AG20443 (cell line): ENCODE data around the gene SLC12A3.

Source experiments
- DNase-seq: peaks from one replicate; pipeline ENCODE4 v3.0.0; 2012; ENCODE audit warnings: low spot score, mixed read lengths

Gene SLC12A3

DNA sequence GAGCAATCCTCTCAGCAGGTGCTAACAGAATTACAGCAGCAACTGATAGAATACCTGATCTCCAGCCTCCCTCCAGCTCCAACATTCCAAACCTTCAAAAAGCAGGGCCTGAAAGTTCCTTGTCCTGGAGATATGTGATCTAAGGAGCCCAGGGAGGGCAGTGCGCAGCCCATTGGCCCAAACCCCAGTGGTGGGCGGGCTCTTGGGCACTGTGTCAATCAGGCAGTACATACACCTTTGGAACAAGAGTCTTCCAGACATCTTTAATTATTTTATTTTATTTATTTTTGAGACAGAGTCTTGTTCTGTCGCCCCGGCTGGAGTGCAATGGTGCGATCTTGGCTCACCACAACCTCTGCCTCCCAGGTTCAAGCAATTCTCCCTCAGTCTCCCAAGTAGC is 24.2 kb downstream of the SLC12A3 start:
- no peak for DNase-seq

DNA sequence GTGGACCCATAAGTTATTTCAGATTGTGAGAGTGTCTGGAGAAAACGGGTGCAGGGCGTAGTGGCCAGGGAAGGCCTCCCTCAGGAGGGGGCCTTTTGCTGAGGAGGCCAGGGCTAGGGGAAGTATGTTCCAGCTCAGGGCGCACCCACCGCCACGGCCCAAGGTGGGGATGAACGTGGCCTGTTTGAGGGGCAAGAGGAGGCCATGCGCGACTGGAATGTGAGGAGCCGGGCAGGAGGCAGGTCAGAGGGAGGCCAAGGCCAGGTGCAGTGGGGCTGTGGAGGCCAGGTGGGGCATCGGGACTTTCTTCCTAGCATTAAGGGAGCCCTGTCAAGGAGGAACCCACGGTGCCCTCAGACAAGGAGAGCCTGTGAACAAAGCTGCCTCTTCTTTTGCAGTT is 26.7 kb downstream of the SLC12A3 start:
- DNase-seq = no peak

DNA sequence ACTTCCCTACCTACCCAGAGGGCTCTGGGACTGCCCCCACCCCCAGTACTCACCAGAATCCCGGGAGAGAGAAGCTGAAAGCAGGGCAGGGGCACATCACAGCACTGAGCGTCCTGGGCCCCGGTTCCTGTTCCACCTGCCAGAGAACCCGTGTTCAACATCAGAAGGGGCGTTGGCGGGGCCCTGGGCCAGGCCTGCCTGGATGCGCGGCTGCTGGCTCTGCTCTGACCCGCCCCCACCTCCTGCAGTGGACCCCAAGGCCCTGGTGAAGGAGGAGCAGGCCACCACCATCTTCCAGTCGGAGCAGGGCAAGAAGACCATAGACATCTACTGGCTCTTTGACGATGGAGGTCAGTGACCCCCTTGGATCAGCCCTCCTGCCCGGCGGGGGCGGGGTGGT is 27.7 kb downstream of the SLC12A3 start:
- no peak for DNase-seq

DNA sequence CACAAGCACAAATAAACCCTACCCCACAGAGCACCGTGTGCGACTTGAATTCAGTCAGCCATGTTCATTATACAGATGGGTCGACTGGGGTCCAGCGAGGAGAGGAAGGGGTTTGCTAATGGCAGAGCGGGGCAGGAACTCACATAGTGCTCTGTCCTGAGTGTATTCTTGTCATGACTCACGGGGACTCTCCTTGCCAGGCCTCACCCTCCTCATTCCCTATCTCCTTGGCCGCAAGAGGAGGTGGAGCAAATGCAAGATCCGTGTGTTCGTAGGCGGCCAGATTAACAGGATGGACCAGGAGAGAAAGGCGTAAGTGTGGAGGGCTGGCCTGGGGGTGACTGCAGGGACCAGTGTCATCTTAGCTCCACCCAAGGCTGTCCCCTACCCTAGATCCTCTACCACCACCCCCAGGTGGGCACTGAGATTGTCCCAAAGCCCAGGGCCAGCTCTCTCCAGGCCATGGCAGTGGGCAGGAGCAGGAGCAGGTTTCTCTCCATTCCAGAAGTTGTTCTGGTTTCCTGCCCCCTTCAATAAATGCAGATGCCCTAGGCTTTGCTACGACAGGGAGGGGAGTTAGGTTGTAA is 29.4 kb downstream of the SLC12A3 start:
- no peak for DNase-seq

DNA sequence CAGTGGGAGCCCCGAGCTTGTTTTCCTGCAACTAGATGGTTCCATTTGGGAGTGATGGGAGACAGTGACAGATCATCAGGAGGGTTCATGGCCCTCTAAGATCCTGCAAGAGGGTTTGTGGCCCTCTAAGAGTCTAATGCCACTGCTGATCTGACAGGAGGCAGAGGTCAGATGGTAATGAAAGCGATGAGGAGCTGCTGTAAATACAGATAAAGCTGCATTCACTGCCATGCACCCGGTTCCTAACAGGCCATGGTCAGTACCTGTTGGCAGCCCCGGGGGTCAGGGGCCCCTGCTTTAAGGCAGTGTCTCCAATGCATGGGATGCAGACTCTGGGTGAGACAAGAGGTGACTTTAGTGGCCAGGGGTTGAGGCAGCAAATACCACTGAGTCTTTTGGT is 30.8 kb downstream of the SLC12A3 start:
- no peak for DNase-seq

DNA sequence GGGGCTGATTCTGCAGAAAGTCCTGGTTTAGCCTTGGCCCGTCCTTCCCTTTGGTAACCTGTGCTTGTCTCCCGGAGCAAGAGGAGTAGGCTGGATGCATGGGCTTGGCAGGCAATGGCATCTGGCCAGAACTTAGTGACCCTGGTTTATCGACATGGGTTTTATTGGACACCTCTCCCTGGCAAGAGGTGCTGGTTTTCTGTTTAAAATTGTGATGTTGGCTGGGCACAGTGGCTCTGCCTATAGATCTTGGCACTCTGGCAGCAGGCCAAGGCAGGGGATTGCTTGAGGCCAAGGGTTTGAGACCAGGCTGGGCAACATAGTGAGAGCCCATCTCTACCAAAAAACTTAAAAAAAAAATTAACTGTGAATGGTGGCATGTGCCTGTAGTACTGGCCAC is 31.2 kb downstream of the SLC12A3 start:
- DNase-seq = no peak

DNA sequence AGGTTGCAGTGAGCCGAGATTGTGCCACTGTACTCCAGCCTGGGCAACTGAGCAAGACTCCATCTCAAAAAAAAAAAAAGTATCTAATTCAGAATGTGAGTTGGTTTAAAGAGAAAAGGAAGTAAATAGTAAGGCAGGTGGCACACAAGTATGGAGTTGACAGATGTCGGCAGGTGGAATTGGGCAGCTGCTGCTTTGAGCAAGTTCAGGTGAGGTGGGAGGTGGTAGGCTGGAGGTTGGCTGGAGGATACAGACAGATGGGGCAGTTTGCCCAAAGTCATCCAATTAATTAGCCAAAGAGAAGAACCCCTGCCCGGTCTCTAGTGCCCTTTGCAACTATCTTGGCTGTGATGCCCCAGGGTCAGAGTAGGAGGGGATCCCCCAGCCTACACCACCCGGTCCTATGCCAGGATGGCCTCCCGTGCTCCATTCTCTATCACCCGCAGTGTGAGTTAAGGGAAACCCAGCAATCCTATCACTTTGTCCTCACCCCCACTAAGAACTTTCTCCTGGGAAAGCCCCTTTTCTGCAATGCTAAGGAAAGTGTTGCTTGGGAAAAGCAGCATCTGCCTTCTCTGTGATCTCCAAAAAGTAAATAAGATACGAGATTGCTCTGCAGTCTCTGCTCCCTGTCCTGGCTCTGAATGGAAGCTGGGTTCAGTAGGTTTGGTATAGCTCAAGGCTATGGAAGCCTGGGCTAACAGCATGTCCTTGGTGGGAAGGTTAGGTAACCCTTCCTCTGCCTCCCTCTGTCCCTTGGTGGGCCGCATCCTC is 32.2 kb downstream of the SLC12A3 start:
- no peak for DNase-seq

DNA sequence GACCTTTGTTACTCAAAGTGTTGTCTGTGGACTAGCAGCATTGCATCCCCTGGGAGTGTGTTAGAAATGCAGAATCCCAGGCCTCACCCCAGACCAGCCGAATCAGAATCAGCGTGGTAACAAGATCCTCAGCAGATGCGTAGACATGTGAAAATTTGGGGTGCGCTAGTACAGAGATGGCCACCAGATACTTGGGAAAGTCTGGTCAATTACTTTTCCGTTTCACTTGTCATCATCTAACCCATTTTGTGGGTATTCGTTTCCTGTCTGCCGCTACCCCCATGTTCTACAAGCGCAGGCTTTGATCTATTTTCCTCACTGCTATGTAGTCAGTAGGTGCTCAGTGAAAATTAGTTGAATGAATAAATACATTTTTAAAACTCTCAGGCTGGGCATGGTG is 33.8 kb downstream of the SLC12A3 start:
- DNase-seq = no peak

DNA sequence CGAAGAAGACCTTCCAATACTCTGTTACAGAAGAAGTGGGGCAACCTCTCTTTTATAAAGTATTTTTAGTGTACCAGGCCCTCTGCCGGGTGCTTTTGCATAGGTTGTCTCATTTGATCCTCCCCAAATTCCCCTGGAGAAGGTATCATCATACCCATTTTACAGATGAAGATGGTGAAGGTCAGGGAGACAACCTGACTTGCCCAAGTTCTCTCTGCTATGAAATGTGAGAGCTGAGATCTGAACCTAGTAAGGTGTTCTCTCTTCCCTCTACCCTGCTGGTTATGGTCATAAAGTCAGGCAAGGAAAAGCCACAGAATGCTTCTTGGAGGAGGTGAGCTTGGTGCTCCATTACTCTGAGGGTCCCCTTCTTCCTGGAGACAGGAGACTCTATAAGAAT is 38.9 kb downstream of the SLC12A3 start:
- DNase-seq = no peak

DNA sequence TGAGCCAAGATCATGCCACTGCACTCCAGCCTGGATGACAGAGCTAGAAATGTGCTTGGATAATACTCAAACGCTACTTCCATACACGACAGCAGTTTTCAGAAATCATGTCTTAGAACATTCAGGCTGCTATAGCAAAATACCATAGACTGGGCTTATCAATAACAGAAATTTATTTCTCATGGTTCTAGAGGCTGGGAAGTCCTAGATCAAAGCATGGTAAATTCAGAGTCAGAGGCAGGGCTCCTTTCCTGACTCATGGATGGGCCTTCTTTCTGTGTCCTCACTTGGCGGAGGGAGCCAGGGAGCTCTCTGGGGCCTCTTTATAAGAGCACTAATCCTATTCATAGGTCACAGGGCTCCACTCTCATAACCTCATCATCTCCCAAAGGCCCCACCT is 42.4 kb downstream of the SLC12A3 start:
- no peak for DNase-seq

DNA sequence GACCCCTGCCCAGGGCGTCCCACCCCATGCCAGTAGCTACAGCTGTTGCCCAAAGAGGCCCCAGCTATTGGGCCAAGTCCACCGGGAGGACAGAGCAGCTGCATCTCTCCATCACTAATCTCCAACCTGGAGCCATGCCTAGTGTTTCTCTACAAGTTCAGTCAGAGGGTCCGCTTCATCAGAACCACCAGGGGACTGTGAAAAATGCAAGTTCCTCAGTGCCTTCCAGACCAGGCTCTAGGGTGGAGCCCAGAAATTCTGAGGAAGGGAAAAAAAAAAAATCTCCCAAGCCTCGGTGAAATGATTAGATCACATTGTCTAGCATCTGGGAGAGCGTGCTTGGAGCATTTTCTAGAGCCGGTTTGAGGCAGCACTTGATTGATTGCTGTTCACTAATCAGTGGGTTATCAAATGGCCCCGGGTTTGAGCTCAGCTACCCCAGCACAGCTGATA is 44.5 kb downstream of the SLC12A3 start:
- peak; percentile 46 for DNase-seq

DNA sequence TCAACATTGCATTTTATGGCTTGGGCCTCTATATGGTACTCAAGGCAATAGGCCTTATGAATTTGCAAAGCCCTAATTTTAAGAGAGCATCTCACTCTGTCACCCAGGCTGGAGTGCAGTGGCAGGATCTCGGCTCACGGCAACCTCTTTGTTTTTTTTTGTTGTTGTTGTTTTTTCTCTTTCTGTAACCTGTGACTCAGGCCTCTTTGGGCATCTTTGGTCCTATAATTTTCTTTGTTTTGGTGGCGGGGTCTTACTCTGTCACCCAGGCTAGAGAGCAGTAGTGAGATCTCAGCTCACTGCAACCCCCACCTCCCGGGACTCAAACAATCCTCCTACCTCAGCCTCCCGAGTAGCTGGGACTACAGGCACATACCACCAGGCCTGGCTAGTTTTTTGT is 45.1 kb downstream of the SLC12A3 start:
- no peak for DNase-seq

DNA sequence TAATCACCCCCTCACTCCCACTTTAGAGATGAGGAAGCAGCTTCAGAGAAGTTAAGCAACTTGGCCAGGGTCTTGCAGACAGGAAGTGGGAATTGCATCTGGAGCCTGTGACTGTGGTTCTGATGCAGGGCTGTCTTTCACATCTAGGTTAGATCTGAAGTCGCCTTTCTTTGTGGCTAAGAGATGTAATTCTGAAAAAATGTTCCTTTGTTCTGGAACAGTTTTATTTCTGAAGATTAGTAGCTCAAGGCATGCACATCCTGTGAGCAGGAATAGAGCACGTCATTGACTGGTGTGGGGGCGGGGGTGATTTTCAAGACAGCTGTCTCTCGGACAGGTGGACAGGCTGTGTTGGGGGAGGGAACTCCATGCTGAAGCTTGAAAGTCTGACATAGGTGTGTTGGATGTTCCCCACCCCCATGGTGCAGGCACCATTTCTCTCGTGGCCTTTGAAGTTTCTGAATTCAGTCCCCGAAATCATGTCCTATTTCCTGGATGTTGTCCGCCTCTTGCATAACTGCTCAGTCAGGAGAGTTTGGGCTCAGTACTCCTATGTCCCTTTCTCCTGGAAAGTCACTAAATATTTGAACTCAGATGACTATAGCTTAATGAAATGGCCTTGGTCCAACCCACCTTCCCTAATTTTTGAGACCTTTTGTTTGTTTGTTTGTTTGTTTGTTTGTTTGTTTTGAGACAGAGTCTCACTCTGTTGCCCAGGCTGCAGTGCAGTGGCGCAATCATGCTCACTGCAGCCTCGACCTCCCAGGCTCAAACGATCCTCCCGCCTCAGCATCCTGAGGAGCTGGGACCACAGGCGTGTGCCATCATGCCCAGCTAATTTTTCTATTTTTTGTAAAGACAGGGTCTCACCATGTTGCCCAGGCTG is 45.9 kb downstream of the SLC12A3 start:
- DNase-seq = peak; percentile 79

DNA sequence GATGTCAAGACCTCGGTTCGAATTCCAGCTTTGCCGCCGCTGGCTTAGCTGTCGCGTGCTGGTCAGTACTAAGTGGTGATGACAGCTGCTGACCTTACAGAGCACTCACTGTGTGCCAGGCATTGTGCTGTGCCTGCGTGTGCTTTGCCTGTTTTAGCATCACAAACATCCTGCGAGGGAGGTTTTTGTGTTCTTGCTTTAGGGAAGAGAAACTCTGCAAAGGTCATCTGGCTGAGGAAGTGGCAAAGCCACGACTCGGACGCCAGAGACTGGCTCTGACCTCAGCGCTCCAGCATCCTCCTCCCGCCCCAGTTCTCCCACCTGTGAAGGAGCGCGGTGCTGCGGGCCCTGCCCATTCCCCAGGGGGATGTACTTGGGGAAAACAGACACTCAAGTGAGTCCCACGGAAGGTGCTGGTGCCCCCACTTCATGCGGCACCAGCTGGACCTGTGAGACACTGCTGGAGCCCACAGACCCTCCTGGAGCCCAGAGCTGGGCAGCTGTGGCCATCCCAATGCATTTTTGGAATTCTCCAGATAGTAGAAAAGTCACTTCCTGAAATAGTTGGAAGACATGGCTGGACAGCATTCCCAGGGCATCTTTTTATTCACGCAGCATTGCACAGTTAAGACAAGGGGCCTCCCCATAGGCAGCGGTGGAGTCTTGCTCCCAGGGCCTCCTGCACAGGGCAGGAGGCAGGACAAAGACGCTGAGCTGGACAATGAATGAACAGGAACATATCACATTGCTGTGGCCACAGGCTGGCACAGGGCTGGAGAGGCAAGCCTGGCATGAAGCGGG is 47.0 kb downstream of the SLC12A3 start:
- peak; percentile 47 for DNase-seq

DNA sequence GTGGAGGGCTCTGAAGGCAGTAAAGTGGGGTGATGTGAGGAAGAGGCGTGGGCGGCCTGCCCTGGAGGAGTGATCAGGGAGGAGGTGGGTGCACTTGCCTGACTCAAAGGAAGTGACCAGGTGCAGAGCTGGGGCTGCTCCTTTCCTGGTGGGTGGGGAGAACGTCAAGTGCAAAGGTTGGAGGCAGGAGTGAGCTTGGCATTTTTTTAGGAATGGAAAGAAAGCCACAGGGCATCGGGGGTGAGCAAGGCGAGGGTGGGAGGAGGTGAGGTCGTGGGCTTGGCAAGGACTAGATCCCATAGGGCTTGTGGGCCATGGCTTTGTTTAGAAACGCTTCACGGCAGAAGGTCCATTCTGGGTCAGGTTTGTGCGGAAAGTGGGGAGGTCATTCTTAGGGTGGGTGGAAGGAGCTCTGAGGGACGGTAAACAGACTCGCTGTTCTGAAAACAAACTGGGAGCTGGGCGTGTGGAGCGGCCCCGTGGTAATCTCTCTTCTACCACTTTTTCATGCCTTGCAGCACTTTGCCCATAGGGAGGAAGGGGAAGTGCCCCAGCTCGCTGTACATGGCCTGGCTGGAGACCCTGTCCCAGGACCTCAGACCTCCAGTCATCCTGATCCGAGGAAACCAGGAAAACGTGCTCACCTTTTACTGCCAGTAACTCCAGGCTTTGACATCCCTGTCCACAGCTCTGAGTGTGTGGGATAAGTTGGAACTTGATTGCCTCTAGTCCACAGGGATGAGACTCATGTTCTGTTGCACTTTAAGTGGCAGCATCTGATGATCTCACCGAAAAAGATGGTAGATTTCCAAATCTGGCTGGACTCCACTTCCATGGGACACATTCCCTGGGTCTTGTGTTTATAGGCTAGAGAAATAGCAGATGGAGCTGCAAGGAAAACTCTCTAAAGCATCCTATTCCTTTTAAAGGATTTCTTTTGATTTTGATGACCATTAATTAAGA is 48.0 kb downstream of the SLC12A3 start:
- peak; percentile 89 for DNase-seq

DNA sequence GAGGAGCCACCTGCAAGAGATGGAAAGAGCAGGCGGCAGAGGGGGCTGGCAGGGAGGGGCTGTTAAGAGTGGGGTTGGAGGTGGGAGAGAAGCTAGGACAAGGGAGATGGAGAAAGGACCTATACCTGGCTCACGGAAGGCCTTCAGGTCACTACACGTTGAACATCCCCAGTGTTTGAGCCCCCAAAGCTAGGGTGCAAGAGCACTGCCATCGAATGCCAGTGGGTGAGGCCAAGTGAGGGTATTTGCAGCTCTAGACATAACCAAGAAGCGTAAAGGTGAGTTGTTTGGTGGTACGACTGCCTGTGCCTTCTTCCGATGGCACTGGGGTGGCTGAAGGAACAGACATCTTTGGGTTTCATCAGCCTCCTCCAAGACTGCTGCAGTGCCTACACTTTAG is 49.9 kb downstream of the SLC12A3 start:
- no peak for DNase-seq

DNA sequence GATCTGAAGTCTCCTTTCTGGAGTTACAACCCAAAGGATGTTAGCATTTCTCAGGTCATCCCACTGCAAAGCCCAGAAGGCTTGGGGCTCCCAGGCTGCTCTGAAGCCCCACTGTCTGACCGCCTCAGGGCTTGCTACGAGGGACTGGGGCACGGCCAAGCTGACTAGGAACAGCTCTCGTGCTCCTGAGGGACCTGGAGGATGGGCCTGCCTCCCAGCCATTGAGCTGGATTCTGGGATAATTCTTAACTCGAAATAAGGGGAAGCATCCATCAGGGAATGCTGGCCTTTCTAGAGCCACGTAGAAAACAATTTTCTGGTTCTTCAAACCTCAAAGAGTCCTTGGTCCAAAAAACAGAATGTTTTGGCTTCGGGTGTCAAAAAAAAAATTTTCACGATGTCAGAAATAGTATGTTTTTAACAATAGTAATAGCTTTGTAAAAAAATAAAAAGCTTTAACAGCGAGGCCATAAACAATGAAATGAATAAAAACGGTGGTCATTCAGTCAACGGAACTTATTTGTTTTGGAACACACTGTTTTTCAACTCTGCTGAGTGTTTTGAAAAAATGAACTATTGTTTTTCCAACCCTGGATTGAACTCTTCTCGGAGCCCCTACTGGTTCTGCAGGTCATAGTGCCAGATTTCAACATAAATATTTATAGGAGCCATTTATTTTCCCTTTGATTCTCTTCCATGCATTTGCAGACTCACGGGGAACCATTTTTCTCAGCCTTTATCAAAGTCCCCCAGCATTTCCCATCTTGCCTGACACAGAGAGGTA is 50.5 kb downstream of the SLC12A3 start:
- DNase-seq = no peak

DNA sequence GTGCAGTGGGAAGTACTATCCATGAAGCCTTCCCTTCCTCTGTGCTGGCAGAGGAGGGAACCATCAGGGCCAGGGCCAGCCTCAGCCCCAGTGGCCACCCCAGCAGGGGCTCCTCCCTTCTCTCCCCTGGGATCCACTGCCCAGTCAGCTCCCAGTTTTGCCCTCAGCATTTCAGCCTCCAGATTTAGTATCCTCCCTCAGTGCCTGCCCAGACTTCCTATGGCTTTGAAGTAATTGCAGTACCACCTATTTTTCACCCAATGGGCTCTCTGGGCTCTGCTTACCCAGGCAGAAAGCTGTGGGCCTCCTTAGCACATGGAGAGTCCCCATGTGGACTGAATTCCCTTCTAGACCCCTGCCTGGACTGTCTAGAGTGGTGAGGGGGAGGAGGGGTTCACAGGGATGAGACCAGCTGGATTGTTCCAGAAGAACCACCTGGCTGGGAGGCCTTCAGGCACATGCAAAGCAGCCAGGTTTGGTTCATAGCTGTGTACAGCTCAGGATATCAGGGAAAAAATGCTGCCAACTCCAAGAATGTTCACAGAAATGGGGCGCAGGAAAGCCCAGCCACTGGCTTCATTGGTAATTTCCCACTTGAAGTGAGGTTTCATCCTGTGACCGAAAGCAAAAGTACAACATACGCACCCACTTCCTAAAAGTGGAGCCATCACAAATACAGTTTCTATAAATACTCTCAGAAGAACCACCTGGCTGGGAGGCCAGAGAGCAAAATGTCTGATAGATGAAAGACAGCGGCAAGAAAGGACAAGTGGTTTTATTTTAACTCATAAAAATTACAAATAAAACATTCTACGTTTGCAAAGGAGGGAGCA is 51.8 kb downstream of the SLC12A3 start:
- no peak for DNase-seq

DNA sequence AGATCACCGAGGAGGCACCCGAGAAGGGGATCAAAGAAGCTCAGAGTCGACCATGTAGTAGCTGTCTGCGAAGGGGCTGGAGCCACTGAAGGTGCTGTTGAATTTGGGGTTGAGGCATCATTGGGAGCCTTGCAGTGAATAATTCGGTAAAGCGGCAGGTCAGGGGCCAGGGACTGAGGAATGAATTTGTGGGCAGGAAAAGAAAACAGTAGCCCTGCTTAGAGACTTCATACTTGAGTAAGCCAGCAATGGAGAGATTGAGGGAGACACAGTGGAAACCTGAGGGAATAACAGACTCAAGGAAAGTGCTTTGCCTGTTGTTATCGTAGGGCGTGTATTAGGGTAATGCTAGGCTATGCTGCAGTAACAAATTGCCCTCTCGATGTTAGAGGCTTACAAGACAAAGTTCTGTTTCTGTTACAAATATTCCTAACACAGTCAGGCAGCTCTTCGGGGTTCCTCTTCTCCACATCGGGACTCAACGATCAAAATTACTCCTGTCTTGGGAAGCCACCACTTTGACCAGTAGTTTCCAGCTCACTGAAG is 53.5 kb downstream of the SLC12A3 start:
- no peak for DNase-seq
